Astrocyte of the spinal cord (primary cell): ENCODE data around the gene ARHGEF38.
"Not testable (repeated sequence)": the region's sequence is repeated elsewhere in the genome, so short reads cannot be mapped to it uniquely, and the experiment has no call there.

ENCODE experiments used
- DNase-seq: peaks from one replicate; pipeline ENCODE4 v3.0.0; 2011; ENCODE audit warnings: low read depth, low spot score
- H3K4me3 ChIP-seq: 2 replicates; pipeline ENCODE4 v1.5.1; 2011; ENCODE audit warnings: low read depth, mild to moderate bottlenecking, low read length, moderate library complexity
- CTCF ChIP-seq: IDR thresholded peaks from 2 replicates; pipeline ENCODE4 v1.5.1; 2012; ENCODE audit warnings: low read depth, mild to moderate bottlenecking, low read length, inconsistent platforms
- in situ Hi-C: cut with HindIII; loops from 2 replicates; pipeline ENCODE4 v1.10.0; 2017; ENCODE audit warnings: low sequenced_read_pairs

Gene ARHGEF38

GRCh38 chr4:105607876-105608275 lies 55.5 kb downstream of the ARHGEF38 start:
- no peak for DNase-seq
- no peak for TF ChIP-seq CTCF
- H3K4me3 ChIP-seq, result no peak overlapping the region
- in situ Hi-C loops, result no loop called here

- H3K4me3 ChIP-seq, DNase-seq, in situ Hi-C loops: not testable (repeated sequence)
Observed at GRCh38 chr4:105609819-105610218, 57.4 kb downstream of the ARHGEF38 start.

- DNase-seq, result no peak
- TF ChIP-seq CTCF, result no peak
- H3K4me3 ChIP-seq, result no peak overlapping the region
- in situ Hi-C loops, result no loop called here
Observed at GRCh38 chr4:105613306-105613705, 60.9 kb downstream of the ARHGEF38 start.

GRCh38 chr4:105619188-105619931 lies 66.9 kb downstream of the ARHGEF38 start:
- peak; percentile 61 for DNase-seq
- no peak overlapping the region for H3K4me3 ChIP-seq
- TF ChIP-seq CTCF, result no peak
- in situ Hi-C loops, result no loop called here

- DNase-seq, result peak; percentile 88
- no peak for TF ChIP-seq CTCF
- in situ Hi-C loops, result no loop called here
- H3K4me3 ChIP-seq, result no peak overlapping the region
Observed at GRCh38 chr4:105620640-105621323, 68.4 kb downstream of the ARHGEF38 start.

GRCh38 chr4:105622269-105622668 lies 69.8 kb downstream of the ARHGEF38 start:
- no peak for TF ChIP-seq CTCF
- no peak overlapping the region for H3K4me3 ChIP-seq
- DNase-seq, result no peak
- in situ Hi-C loops, result no loop called here

GRCh38 chr4:105623099-105623498 lies 70.7 kb downstream of the ARHGEF38 start:
- no peak overlapping the region for H3K4me3 ChIP-seq
- TF ChIP-seq CTCF, result no peak

More at GRCh38 chr4:105623099-105623498, 70.7 kb downstream of the ARHGEF38 start:
- no peak for DNase-seq
- in situ Hi-C loops, result no loop called here
